ENCODE measurements around the gene ZRSR2.
"Not testable (repeated sequence)": the region's sequence is repeated elsewhere in the genome, so short reads cannot be mapped to it uniquely, and the experiment has no call there.

ZRSR2 gene

DNA sequence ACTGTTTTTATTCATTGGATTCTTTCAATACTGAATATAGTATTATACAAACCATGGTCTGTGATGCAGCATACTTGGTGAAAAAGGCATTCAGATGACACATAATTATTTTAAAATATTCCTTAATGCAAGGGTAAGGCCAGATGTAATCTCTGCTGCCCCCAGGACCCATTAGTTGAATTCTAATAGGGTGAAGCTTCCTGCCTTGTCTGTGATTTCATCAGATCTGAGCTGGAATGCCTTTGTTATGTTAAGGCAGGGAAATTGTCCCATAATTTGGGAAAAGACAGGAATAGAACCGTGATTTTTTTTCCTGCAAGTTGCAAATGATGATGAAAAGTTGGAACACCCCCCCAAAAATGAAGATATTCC lies 26.1 kb downstream of the ZRSR2 start:
- Histone ChIP-seq H3K4me3 (no peak overlapping the region), H3K27ac (no peak overlapping the region)
- no peak for DNase-seq (ENCODE audit: low spot score)
- TF ChIP-seq, protein P1, sequence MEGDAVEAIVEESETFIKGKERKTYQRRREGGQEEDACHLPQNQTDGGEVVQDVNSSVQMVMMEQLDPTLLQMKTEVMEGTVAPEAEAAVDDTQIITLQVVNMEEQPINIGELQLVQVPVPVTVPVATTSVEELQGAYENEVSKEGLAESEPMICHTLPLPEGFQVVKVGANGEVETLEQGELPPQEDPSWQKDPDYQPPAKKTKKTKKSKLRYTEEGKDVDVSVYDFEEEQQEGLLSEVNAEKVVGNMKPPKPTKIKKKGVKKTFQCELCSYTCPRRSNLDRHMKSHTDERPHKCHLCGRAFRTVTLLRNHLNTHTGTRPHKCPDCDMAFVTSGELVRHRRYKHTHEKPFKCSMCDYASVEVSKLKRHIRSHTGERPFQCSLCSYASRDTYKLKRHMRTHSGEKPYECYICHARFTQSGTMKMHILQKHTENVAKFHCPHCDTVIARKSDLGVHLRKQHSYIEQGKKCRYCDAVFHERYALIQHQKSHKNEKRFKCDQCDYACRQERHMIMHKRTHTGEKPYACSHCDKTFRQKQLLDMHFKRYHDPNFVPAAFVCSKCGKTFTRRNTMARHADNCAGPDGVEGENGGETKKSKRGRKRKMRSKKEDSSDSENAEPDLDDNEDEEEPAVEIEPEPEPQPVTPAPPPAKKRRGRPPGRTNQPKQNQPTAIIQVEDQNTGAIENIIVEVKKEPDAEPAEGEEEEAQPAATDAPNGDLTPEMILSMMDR (IDR thresholded peaks at IDR 0.05): no peak

DNA sequence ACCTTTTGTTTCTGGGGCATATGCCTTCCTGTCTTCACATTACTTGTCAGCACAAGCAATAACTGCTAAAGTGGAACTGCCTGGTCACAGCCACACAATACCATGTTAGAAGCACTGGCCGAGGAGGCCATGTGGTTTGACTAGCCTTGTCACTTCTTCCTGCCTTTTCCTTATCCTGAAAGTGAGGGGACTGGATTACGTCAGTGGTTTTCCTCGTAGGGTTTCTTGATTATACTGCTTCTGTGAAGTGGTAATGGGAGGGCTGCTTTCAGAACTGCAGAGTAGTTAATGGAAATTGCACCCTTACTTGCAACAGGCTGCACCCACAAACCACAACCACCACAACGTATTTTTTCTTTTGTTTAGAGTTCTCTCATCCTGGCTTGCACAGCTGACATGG lies 26.6 kb downstream of the ZRSR2 start:
- H3K27ac ChIP-seq: no peak overlapping the region
- DNase-seq (ENCODE audit: low spot score): no peak
- no peak overlapping the region for H3K4me3 ChIP-seq
- TF ChIP-seq, protein P1 (IDR thresholded peaks at IDR 0.05): no peak

DNA sequence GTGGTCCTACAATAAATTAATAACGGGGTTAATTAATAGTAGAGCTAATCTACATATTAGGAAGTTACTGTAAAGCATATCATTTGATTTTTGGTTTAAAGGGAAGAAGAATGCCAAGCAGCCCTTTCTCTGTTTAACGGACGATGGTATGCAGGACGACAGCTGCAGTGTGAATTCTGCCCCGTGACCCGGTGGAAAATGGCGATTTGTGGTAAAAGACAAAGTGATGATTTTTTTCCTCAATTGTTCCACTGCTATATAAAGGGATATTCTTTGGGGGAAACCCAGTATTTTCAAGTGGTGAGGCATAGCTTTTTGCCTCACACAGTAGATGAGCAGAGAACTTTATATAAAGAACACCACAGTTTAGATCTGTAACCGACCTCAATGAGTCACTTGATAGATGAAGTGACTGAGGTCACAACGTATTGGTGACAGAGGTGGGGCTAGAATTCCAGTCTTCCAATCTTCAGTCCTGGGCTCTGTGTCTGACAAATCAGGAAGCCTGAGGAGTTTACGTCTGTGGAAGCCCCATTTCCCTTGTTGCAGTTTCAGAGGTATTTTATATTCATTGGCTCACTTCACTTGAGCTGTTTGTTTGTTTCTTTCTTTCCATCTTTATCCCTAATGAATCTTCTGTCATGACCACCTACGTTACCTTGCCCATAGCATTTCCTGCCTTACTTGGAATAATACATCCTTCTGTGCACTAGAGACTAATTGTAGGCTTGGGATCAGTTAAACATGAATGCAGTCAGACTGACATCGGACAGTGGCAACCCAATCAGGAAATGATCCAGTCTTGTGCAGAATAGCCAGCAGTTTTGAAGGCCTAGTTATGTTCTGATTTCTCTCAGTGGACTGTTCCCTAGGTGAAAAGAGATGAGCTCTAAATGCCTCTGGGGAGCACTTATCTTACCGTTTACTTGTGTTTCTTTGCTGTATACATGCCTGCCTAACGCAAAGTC lies 30.1 kb downstream of the ZRSR2 start:
- no peak overlapping the region for H3K4me3 ChIP-seq
- no peak for DNase-seq (ENCODE audit: low spot score)
- TF ChIP-seq, protein P1 (IDR thresholded peaks at IDR 0.05): no peak
- no peak overlapping the region for H3K27ac ChIP-seq

DNA sequence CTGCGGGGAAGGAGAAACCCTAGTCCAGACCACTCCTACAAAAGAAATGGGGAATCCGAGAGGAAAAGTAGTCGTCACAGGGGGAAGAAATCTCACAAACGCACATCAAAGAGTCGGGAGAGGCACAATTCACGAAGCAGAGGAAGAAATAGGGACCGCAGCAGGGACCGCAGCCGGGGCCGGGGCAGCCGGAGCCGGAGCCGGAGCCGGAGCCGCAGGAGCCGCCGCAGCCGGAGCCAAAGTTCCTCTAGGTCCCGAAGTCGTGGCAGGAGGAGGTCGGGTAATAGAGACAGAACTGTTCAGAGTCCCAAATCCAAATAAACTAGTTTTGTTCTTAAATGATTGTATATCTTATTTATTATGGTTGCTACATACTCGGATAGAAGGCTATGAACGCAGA lies 32.6 kb downstream of the ZRSR2 start:
- Histone ChIP-seq H3K27ac (no peak overlapping the region), H3K4me3 (no peak overlapping the region)
- TF ChIP-seq, protein P1 (IDR thresholded peaks at IDR 0.05): no peak
- no peak for DNase-seq (ENCODE audit: low spot score)

DNA sequence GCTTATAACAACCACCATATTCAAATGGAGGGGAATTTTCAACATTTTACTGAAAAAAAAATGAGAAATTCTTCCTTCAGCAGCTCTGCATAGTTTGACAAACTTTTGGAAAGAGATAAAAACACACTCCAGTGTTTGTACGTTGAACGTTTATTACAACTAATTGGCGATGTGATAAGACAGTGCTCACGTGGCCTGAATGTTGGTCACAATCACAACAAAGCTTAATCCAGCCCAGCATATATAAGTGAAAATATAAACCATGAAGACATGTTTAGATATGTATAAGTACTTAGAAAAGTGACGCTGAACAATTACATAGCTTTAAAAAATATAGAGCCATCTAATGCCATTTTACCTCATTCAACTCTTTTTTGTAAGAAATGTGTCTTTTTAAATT lies 35.7 kb downstream of the ZRSR2 start:
- no peak for DNase-seq (ENCODE audit: low spot score)
- no peak overlapping the region for H3K4me3 ChIP-seq
- TF ChIP-seq, protein P1 (IDR thresholded peaks at IDR 0.05): no peak
- no peak overlapping the region for H3K27ac ChIP-seq

DNA sequence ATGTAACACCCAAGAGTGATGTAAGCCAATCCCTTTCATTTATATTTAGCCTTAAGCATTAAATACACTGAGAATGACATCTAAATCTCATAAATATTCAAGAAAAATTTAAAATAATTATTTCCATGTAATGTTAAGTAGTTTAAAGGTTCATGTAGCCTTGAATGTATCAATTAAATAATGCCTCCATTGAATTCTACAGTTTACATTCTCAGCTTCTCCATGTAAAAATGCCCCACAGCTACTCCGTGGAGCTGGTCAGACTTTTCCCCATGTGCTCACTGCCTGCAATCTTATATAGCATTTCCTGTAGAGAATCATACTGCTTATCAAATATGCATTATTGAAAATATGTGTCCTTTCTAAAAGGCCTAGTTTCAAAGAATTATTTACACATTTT lies 38.9 kb downstream of the ZRSR2 start:
- DNase-seq (ENCODE audit: low spot score): no peak
- no peak overlapping the region for H3K27ac ChIP-seq
- TF ChIP-seq, protein P1 (IDR thresholded peaks at IDR 0.05): no peak
- no peak overlapping the region for H3K4me3 ChIP-seq

DNA sequence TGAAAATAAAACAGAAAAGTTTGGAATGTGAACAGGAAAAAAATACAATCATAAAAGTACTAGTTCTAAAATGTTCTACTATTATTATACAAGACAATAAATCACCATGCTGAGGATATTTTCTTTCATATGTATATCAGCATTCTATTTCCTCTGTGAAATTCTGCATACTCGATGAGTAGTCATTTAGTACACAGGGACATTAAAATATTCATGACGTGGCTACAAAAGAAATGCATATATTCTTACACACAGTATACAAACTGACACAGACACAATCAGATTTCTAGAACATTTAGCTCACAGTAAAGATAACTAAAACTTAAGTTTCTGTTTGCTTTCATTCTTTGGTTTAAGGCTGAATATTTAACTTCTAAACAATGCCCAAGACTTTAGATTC lies 41.1 kb downstream of the ZRSR2 start:
- not testable (repeated sequence) for H3K27ac ChIP-seq; H3K4me3 ChIP-seq; DNase-seq (ENCODE audit: low spot score)

All from coronary artery (tissue), 2 donors.